Transverse colon (tissue), 4 donors: ENCODE results near the gene ELANE. TPM values are rescaled to one million over a fixed set of nuclear protein-coding genes. Genes with fewer than 3 reads are reported as not detected.
"Not testable (repeated sequence)": the region's sequence is repeated elsewhere in the genome, so short reads cannot be mapped to it uniquely, and the experiment has no call there.

Experiments used
- DNase-seq: peaks from one replicate; pipeline ENCODE4 v3.0.0-alpha.2; 2019
- H3K27ac ChIP-seq, 4 donors: fragments of 200-600 bp; sonication (generic); 2 replicates each; pipeline ENCODE4 v1.5.1; 2016 to 2018; ENCODE audit warnings: inconsistent platforms in 4 of 4
- H3K27me3 ChIP-seq: fragments of 200-600 bp; sonication (generic); 2 replicates; pipeline ENCODE4 v1.5.1; 2017; ENCODE audit warnings: inconsistent platforms
- H3K36me3 ChIP-seq, 4 donors: fragments of 200-600 bp; sonication (generic); 2 replicates each; pipeline ENCODE4 v1.5.1; 2017 to 2019; ENCODE audit warnings: inconsistent platforms in 4 of 4
- H3K4me1 ChIP-seq, 4 donors: fragments of 200-600 bp; sonication (generic); 2 replicates each; pipeline ENCODE4 v1.5.1; 2017 to 2020; ENCODE audit warnings: inconsistent platforms in 4 of 4
- H3K4me3 ChIP-seq, 4 donors: fragments of 200-600 bp; sonication (generic); 1 replicate in 1 of 4; 2 replicates in 3 of 4; pipeline versions ENCODE4 v1.5.1 to v1.6.1; 2017 to 2019; ENCODE audit warnings: inconsistent platforms in 4 of 4
- H3K9me3 ChIP-seq, 2 donors: fragments of 200-600 bp; sonication (generic); 2 replicates each; pipeline ENCODE4 v1.5.1; 2017 to 2019; ENCODE audit warnings: inconsistent platforms in 2 of 2
- EP300 ChIP-seq: sonication (generic); formaldehyde crosslinking; IDR thresholded peaks from one replicate; pipeline ENCODE4 v1.6.1; 2017; ENCODE audit warnings: antibody characterized with exemption, low read depth
- POLR2A ChIP-seq: fragments of 450-650 bp; IDR thresholded peaks from one replicate; pipeline ENCODE4 v1.6.1; 2016; ENCODE audit warnings: antibody characterized with exemption, mild to moderate bottlenecking, moderate library complexity
- POLR2AphosphoS5 ChIP-seq, 3 donors: sonication (generic); formaldehyde crosslinking; IDR thresholded peaks; one replicate each; pipeline ENCODE4 v1.6.1; 2016; ENCODE audit warnings: antibody characterized with exemption in 3 of 3
- WGBS, 2 donors: methylation state at CpG; one replicate each; pipeline ENCODE4 v1.1.5; 2018; ENCODE audit warnings: low coverage in 1 of 2; 5-methylcytosine and 5-hydroxymethylcytosine counted together
- in situ Hi-C, 4 donors: fragments of 200-750 bp; cut with MboI; loops; one replicate each; pipeline versions ENCODE4 v1.15.0 to v1.15.1; 2017; ENCODE audit warnings: low sequenced_read_pairs in 3 of 4, low pct_ligation_motif_present in 1 of 4, low pct_unique_long_range_greater_than_20kb in 1 of 4
- intact Hi-C: fragments of 100-400 bp; cut with DNase I; formaldehyde crosslinking; loops from one replicate; pipeline ENCODE4 v1.15.1; 2023; ENCODE audit warnings: low total_unique reads
- total RNA-seq, 4 donors: library from RNA; depleted of rRNA; stranded (reverse); fragments of >200 nt; gene quantifications; one replicate each; pipeline ENCODE4 v1.1.0, GENCODE V29; 2016
- TF ChIP-seq, protein P1 (sequence below), 5 experiments: fragments of 200-600 bp in 3 of 5; fragments of 450-650 bp in 2 of 5; sonication (generic) in 3 of 5; IDR thresholded peaks; 1 replicate in 2 of 5; 2 replicates in 3 of 5; pipeline ENCODE4 v1.5.1; 2016 to 2017; ENCODE audit warnings: antibody characterized with exemption in 5 of 5, inconsistent platforms in 3 of 5, mild to moderate bottlenecking in 2 of 5, moderate library complexity in 1 of 5

Gene ELANE
- total RNA-seq, 4 donors from 2014 or later: 0.79 to 2.2 TPM; not detected in 2

GRCh38 chr19:815775-816499, 36.2 kb upstream of the ELANE start:
- 89 to 94% methylated on average over 4 to 12 of the region's 13 CpGs for WGBS, 2 donors
- H3K27ac ChIP-seq: no peak overlapping the region
- H3K4me3 ChIP-seq: no peak overlapping the region
- TF ChIP-seq EP300 (no peak), POLR2A (no peak), POLR2AphosphoS5 (IDR thresholded peaks at IDR 0.05) (no peak)
- TF ChIP-seq, protein P1, sequence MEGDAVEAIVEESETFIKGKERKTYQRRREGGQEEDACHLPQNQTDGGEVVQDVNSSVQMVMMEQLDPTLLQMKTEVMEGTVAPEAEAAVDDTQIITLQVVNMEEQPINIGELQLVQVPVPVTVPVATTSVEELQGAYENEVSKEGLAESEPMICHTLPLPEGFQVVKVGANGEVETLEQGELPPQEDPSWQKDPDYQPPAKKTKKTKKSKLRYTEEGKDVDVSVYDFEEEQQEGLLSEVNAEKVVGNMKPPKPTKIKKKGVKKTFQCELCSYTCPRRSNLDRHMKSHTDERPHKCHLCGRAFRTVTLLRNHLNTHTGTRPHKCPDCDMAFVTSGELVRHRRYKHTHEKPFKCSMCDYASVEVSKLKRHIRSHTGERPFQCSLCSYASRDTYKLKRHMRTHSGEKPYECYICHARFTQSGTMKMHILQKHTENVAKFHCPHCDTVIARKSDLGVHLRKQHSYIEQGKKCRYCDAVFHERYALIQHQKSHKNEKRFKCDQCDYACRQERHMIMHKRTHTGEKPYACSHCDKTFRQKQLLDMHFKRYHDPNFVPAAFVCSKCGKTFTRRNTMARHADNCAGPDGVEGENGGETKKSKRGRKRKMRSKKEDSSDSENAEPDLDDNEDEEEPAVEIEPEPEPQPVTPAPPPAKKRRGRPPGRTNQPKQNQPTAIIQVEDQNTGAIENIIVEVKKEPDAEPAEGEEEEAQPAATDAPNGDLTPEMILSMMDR (IDR thresholded peaks at IDR 0.05): no peak
- H3K9me3 ChIP-seq: no peaks in the 10 kb centered on the region
- intact Hi-C loops (no loop called here), in situ Hi-C loops (no loop called here)
- DNase-seq: no peak
- peaks cover 10% of the 10 kb centered on the region for H3K27me3 ChIP-seq
- H3K4me1 ChIP-seq: no peaks in the 10 kb centered on the region
- peaks cover 0 to 17% (median 5%) of the 10 kb centered on the region in 4 donors for H3K36me3 ChIP-seq

GRCh38 chr19:816500-816857, 35.6 kb upstream of the ELANE start:
- in situ Hi-C loops: no loop called here
- no peaks in the 10 kb centered on the region for H3K9me3 ChIP-seq
- WGBS, 2 donors: 88 to 95% methylated on average over 2 of the region's 2 CpGs

DNA sequence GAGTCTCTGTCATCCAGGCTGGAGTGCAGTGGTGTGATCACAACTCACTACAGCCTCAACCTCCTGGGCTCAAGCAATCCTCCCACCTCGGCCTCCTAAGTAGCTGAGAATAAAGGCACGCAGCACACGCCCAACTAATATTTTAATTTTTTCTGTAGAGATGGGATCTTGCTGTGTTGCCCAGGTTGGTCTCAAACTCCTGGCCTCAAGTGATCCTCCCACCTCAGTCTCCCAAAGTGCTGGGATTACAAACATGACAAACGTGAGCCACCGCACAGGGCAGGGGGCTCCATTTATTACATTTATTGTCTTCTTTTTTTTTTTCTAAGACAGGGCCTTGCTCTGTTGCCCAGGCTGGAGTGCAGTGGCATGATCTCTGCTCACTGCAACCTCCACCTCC, 31.9 kb upstream of the ELANE start:
- H3K36me3 ChIP-seq, DNase-seq, H3K27ac ChIP-seq, intact Hi-C loops, H3K9me3 ChIP-seq, in situ Hi-C loops, H3K4me3 ChIP-seq: not testable (repeated sequence)
- peaks cover 0 to 16% (median 14%) of the 10 kb centered on the region in 4 donors for H3K4me1 ChIP-seq
- H3K27me3 ChIP-seq: peaks cover 44% of the 10 kb centered on the region
- WGBS, 2 donors: 84 to 100% methylated on average over 2 to 5 of the region's 5 CpGs

More at GRCh38 chr19:816500-816857, 35.6 kb upstream of the ELANE start:
- Histone ChIP-seq H3K4me1 (peaks cover 0 to 4% (median 3%) of the 10 kb centered on the region in 4 donors), H3K27ac (no peak overlapping the region), H3K4me3 (no peak overlapping the region), H3K27me3 (peaks cover 15% of the 10 kb centered on the region), H3K36me3 (peaks cover 0 to 12% (median 2%) of the 10 kb centered on the region in 4 donors)
- intact Hi-C loops: no loop called here
- no peak for DNase-seq
- TF ChIP-seq POLR2AphosphoS5 (IDR thresholded peaks at IDR 0.05) (no peak), POLR2A (no peak), EP300 (no peak)
- TF ChIP-seq, protein P1 (IDR thresholded peaks at IDR 0.05): no peak

- Histone ChIP-seq H3K36me3 (no peaks in the 10 kb centered on the region), H3K27ac (no peak overlapping the region), H3K4me3 (peak overlapping the region in 3 of 4 donors; percentile 14 to 40 (median 24)), H3K4me1 (peaks cover 0 to 16% (median 14%) of the 10 kb centered on the region in 4 donors), H3K27me3 (peaks cover 53% of the 10 kb centered on the region), H3K9me3 (no peaks in the 10 kb centered on the region)
- WGBS, 2 donors: 0% methylated on average over 3 of the region's 64 CpGs; no CpG with 5 or more reads in 1 of the 2 donors
- no peak for DNase-seq
- intact Hi-C loops: no loop called here
- no peak for TF ChIP-seq POLR2A
- TF ChIP-seq, protein P1 (IDR thresholded peaks at IDR 0.05): no peak
- TF ChIP-seq POLR2AphosphoS5 (IDR thresholded peaks at IDR 0.05): no peak
- no peak for TF ChIP-seq EP300
- in situ Hi-C loops: no loop called here
These were observed 30.8 kb upstream of the ELANE start for GRCh38 chr19:821231-821824.
